ENCODE data around the gene GNAZ. TPM values are rescaled to one million over a fixed set of nuclear protein-coding genes. Genes with fewer than 3 reads are reported as not detected.

GNAZ gene
- total RNA-seq, 1 donor from 2014 or later, result 1.1 TPM

- no peak for TF ChIP-seq EZH2 (IDR thresholded peaks at IDR 0.05; ENCODE audit: insufficient read depth, low read length)
- Mint-ChIP-seq H3K27me3 (ENCODE audit: low read depth, unreplicated experiment) (peaks cover 51% of the 10 kb centered on the region), H3K27ac (ENCODE audit: unreplicated experiment) (no peak overlapping the region), H3K4me1 (ENCODE audit: low read depth, unreplicated experiment) (no peaks in the 10 kb centered on the region), H3K9me3 (ENCODE audit: unreplicated experiment) (peaks cover 3% of the 10 kb centered on the region), H3K36me3 (ENCODE audit: low read depth, unreplicated experiment) (no peaks in the 10 kb centered on the region), H3K4me3 (ENCODE audit: unreplicated experiment) (no peak overlapping the region)
- H3K79me2 ChIP-seq (ENCODE audit: insufficient read depth, low read length), result no peaks in the 10 kb centered on the region
- no peak overlapping the region for H3K4me3 ChIP-seq (ENCODE audit: insufficient read depth, low read depth, low read length)
- H3K9ac ChIP-seq (ENCODE audit: low read length), result no peak overlapping the region
- no peak overlapping the region for H2AFZ ChIP-seq (ENCODE audit: low read depth, low read length)
- H3K4me1 ChIP-seq (ENCODE audit: insufficient read depth, low read length), result no peaks in the 10 kb centered on the region
- DNase-seq (ENCODE audit: low read depth) (no peak), FAIRE-seq (no peak)
- H3K27ac ChIP-seq (ENCODE audit: low read depth, low read length), result no peak overlapping the region
- no peak overlapping the region for H3K4me2 ChIP-seq (ENCODE audit: low read length)
- H3K9me3 ChIP-seq (ENCODE audit: insufficient read depth, low read depth, low read length), result no peaks in the 10 kb centered on the region
- H4K20me1 ChIP-seq (ENCODE audit: insufficient read depth, low read length), result no peaks in the 10 kb centered on the region
- H3K27me3 ChIP-seq (ENCODE audit: insufficient read depth, low read length), result no peaks in the 10 kb centered on the region
- H3K36me3 ChIP-seq (ENCODE audit: insufficient read depth, low read length), result no peaks in the 10 kb centered on the region
Observed at GRCh38 chr22:23084453-23085350, 14.4 kb downstream of the GNAZ start.

- Histone ChIP-seq H3K27ac (ENCODE audit: low read depth, low read length) (no peak overlapping the region), H3K9ac (ENCODE audit: low read length) (no peak overlapping the region), H3K4me3 (ENCODE audit: insufficient read depth, low read depth, low read length) (no peak overlapping the region), H3K4me1 (ENCODE audit: insufficient read depth, low read length) (no peaks in the 10 kb centered on the region), H3K9me3 (ENCODE audit: insufficient read depth, low read depth, low read length) (no peaks in the 10 kb centered on the region), H3K4me2 (ENCODE audit: low read length) (no peak overlapping the region), H3K79me2 (ENCODE audit: insufficient read depth, low read length) (no peaks in the 10 kb centered on the region), H4K20me1 (ENCODE audit: insufficient read depth, low read length) (no peaks in the 10 kb centered on the region), H2AFZ (ENCODE audit: low read depth, low read length) (no peak overlapping the region), H3K27me3 (ENCODE audit: insufficient read depth, low read length) (no peaks in the 10 kb centered on the region), H3K36me3 (ENCODE audit: insufficient read depth, low read length) (no peaks in the 10 kb centered on the region)
- no peaks in the 10 kb centered on the region for H3K36me3 Mint-ChIP-seq (ENCODE audit: low read depth, unreplicated experiment)
- no peak for FAIRE-seq
- TF ChIP-seq CTCF (IDR thresholded peaks at IDR 0.05; ENCODE audit: insufficient read depth, low read depth, low read length) (no peak), EZH2 (IDR thresholded peaks at IDR 0.05; ENCODE audit: insufficient read depth, low read length) (no peak)
- H3K4me3 Mint-ChIP-seq (ENCODE audit: unreplicated experiment), result no peak overlapping the region
- no peaks in the 10 kb centered on the region for H3K4me1 Mint-ChIP-seq (ENCODE audit: low read depth, unreplicated experiment)
- H3K27ac Mint-ChIP-seq (ENCODE audit: unreplicated experiment), result no peak overlapping the region
- H3K27me3 Mint-ChIP-seq (ENCODE audit: low read depth, unreplicated experiment), result peaks cover 45% of the 10 kb centered on the region
- no peak for DNase-seq (ENCODE audit: low read depth)
- H3K9me3 Mint-ChIP-seq (ENCODE audit: unreplicated experiment), result peaks cover 3% of the 10 kb centered on the region
Observed at GRCh38 chr22:23085351-23085671, 15.0 kb downstream of the GNAZ start.

- Histone ChIP-seq H3K4me1 (ENCODE audit: insufficient read depth, low read length) (no peaks in the 10 kb centered on the region), H3K27ac (ENCODE audit: low read depth, low read length) (no peak overlapping the region), H3K27me3 (ENCODE audit: insufficient read depth, low read length) (no peaks in the 10 kb centered on the region), H3K36me3 (ENCODE audit: insufficient read depth, low read length) (no peaks in the 10 kb centered on the region), H3K79me2 (ENCODE audit: insufficient read depth, low read length) (no peaks in the 10 kb centered on the region), H2AFZ (ENCODE audit: low read depth, low read length) (no peak overlapping the region), H3K4me2 (ENCODE audit: low read length) (no peak overlapping the region), H3K4me3 (ENCODE audit: insufficient read depth, low read depth, low read length) (no peak overlapping the region), H3K9me3 (ENCODE audit: insufficient read depth, low read depth, low read length) (no peaks in the 10 kb centered on the region), H3K9ac (ENCODE audit: low read length) (no peak overlapping the region), H4K20me1 (ENCODE audit: insufficient read depth, low read length) (no peaks in the 10 kb centered on the region)
- FAIRE-seq (no peak), DNase-seq (ENCODE audit: low read depth) (no peak)
- Mint-ChIP-seq H3K9me3 (ENCODE audit: unreplicated experiment) (peaks cover 3% of the 10 kb centered on the region), H3K27me3 (ENCODE audit: low read depth, unreplicated experiment) (peaks cover 40% of the 10 kb centered on the region), H3K4me1 (ENCODE audit: low read depth, unreplicated experiment) (no peaks in the 10 kb centered on the region), H3K4me3 (ENCODE audit: unreplicated experiment) (no peak overlapping the region), H3K36me3 (ENCODE audit: low read depth, unreplicated experiment) (no peaks in the 10 kb centered on the region), H3K27ac (ENCODE audit: unreplicated experiment) (no peak overlapping the region)
- TF ChIP-seq CTCF (IDR thresholded peaks at IDR 0.05; ENCODE audit: insufficient read depth, low read depth, low read length), result no peak
- TF ChIP-seq EZH2 (IDR thresholded peaks at IDR 0.05; ENCODE audit: insufficient read depth, low read length), result no peak
Observed at GRCh38 chr22:23085785-23086184, 15.5 kb downstream of the GNAZ start.

Measured in astrocyte (in vitro differentiated cells and primary cell).